ENCODE data around the gene GFRA1.

The GFRA1 gene

DNA sequence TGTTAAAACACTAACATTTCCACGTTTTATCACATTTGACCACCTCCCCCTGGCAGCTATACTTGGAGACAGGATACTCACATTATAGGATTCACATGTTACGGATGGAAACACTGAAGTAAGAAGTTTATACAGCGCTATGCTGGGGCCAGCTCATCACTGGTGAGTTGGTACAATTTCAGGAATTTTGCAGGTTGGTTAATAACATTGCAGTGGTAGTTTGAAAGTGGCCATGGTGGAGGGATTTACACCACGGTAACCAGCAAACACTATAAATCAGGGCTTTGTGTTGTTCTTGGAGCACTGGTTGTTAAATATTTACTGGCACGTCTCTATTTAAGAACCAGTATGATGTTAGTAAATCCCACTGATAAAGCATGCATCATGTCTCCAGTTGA lies 174.0 kb downstream of the GFRA1 start:
- TF ChIP-seq, protein P1, sequence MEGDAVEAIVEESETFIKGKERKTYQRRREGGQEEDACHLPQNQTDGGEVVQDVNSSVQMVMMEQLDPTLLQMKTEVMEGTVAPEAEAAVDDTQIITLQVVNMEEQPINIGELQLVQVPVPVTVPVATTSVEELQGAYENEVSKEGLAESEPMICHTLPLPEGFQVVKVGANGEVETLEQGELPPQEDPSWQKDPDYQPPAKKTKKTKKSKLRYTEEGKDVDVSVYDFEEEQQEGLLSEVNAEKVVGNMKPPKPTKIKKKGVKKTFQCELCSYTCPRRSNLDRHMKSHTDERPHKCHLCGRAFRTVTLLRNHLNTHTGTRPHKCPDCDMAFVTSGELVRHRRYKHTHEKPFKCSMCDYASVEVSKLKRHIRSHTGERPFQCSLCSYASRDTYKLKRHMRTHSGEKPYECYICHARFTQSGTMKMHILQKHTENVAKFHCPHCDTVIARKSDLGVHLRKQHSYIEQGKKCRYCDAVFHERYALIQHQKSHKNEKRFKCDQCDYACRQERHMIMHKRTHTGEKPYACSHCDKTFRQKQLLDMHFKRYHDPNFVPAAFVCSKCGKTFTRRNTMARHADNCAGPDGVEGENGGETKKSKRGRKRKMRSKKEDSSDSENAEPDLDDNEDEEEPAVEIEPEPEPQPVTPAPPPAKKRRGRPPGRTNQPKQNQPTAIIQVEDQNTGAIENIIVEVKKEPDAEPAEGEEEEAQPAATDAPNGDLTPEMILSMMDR (conservative IDR thresholded peaks at IDR 0.05; ENCODE audit: control insufficient read depth, insufficient read depth, low read depth, low read length) = no peak
- H3K4me3 ChIP-seq (ENCODE audit: control insufficient read depth, low read depth, low read length) = no peak overlapping the region
- no peak for DNase-seq (ENCODE audit: low read depth)

DNA sequence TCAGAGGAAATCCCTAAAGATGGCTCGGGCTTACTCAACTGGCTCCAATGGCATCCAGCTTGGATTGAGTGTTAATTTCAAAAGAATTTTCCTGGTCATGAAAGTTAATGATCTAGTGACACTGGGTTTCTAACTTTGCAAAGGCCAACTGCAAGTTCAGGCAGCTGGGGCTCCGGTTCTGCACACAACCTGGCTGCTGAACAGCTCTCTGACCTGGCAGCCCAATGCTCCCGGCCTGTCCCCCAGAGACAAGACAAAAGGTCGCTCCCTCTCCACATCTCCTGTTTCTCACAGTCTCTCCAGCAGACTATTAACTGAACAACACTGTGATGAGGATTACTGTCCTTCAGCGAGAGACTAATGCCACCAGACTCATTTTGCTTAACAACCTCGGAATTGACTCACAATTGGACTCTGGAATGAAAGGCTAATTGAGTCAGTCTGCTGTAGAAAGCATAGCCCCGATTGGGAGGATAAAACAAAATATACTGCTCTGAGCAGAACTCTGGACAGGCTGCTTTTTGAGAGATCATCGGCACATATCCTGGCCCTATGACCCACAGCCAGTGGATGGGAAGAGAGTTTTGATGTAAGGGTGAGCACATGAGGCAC lies 174.5 kb downstream of the GFRA1 start:
- TF ChIP-seq, protein P1 (conservative IDR thresholded peaks at IDR 0.05; ENCODE audit: control insufficient read depth, insufficient read depth, low read depth, low read length) = no peak
- no peak for DNase-seq (ENCODE audit: low read depth)
- no peak overlapping the region for H3K4me3 ChIP-seq (ENCODE audit: control insufficient read depth, low read depth, low read length)

DNA sequence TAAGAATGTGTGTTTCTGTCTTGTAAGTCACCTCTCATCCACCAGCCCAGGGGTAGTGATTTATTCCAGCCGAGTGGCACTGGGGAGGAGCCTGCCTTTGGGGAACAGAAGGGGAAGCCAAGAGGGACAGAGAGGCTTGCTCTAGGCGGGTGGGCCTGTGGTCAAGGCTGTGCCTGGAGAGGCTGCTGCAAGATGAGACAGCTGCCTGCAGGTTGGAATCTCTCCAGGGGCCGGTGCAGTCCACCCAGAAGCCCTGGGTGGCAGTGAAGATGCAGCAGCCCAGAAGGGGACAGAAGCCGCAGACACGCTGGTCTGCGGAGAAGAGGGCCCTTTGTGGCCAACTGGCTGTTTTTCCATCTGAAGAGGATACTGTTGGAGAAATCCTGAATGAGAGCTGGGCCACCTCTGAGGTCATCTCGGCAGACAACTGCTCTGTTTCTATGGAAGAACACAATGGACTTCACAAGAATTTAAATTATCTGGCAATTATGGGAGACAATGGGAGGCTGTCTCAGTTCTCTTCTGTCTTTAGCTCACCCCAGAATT lies 175.7 kb downstream of the GFRA1 start:
- TF ChIP-seq, protein P1 (conservative IDR thresholded peaks at IDR 0.05; ENCODE audit: control insufficient read depth, insufficient read depth, low read depth, low read length) = no peak
- no peak for DNase-seq (ENCODE audit: low read depth)
- no peak overlapping the region for H3K4me3 ChIP-seq (ENCODE audit: control insufficient read depth, low read depth, low read length)

- no peak overlapping the region for H3K4me3 ChIP-seq (ENCODE audit: control insufficient read depth, low read depth, low read length)
- TF ChIP-seq, protein P1 (conservative IDR thresholded peaks at IDR 0.05; ENCODE audit: control insufficient read depth, insufficient read depth, low read depth, low read length) = no peak
- no peak for DNase-seq (ENCODE audit: low read depth)
Observed at GRCh38 chr10:116096526-116096925, 176.5 kb downstream of the GFRA1 start.

GRCh38 chr10:116094356-116094755 lies 178.7 kb downstream of the GFRA1 start:
- TF ChIP-seq, protein P1 (conservative IDR thresholded peaks at IDR 0.05; ENCODE audit: control insufficient read depth, insufficient read depth, low read depth, low read length) = no peak
- DNase-seq (ENCODE audit: low read depth) = no peak
- H3K4me3 ChIP-seq (ENCODE audit: control insufficient read depth, low read depth, low read length) = no peak overlapping the region

GRCh38 chr10:116093031-116093430 lies 180.0 kb downstream of the GFRA1 start:
- no peak overlapping the region for H3K4me3 ChIP-seq (ENCODE audit: control insufficient read depth, low read depth, low read length)
- no peak for DNase-seq (ENCODE audit: low read depth)
- TF ChIP-seq, protein P1 (conservative IDR thresholded peaks at IDR 0.05; ENCODE audit: control insufficient read depth, insufficient read depth, low read depth, low read length) = no peak
